Kidney (tissue), 14 donors: Measurements from ENCODE around the gene GPR17. TPM values are rescaled to one million over a fixed set of nuclear protein-coding genes. Genes with fewer than 3 reads are reported as not detected.

Experiments
- DNase-seq, 5 donors: peaks; one replicate each; pipeline ENCODE4 v3.0.0-alpha.2; 2013 to 2020
- FAIRE-seq: peaks from 2 replicates; lab custom pipeline; 2012; peaks lifted over from hg19 to GRCh38; lab: Jason Lieb, UNC
- H3K27ac ChIP-seq, 2 donors: one replicate each; pipeline ENCODE4 v1.7.0; 2013; ENCODE audit warnings: low read depth in 2 of 2, low read length in 2 of 2, inconsistent platforms in 1 of 2
- H3K27me3 ChIP-seq: one replicate; pipeline ENCODE4 v1.7.1; 2013; ENCODE audit warnings: low read length, inconsistent platforms; ENCODE audit not compliant: control insufficient read depth, insufficient read depth
- H3K36me3 ChIP-seq, 3 donors: one replicate each; pipeline versions ENCODE4 v1.7.0 to v1.7.1; 2013; ENCODE audit warnings: low read length in 3 of 3, control low read depth in 1 of 3, inconsistent platforms in 1 of 3; ENCODE audit not compliant: insufficient read depth in 3 of 3, control insufficient read depth in 2 of 3
- H3K4me1 ChIP-seq, 3 donors: one replicate each; pipeline versions ENCODE4 v1.7.0 to v1.7.1; 2013; ENCODE audit warnings: low read length in 3 of 3, inconsistent platforms in 1 of 3, low read depth in 1 of 3; ENCODE audit not compliant: control insufficient read depth in 2 of 3, insufficient read depth in 2 of 3
- H3K4me3 ChIP-seq, 3 donors: one replicate each; pipeline versions ENCODE4 v1.7.0 to v1.8.1; 2013; ENCODE audit warnings: low read length in 3 of 3, control low read depth in 1 of 3, inconsistent platforms in 1 of 3
- H3K9ac ChIP-seq, 3 donors: one replicate each; pipeline versions ENCODE4 v1.7.0 to v1.7.1; 2013; ENCODE audit warnings: low read length in 3 of 3, control low read depth in 1 of 3, inconsistent platforms in 1 of 3
- H3K9me3 ChIP-seq, 3 donors: one replicate each; pipeline versions ENCODE4 v1.7.0 to v1.7.1; 2013; ENCODE audit warnings: low read length in 3 of 3, control low read depth in 1 of 3, inconsistent platforms in 1 of 3; ENCODE audit not compliant: control insufficient read depth in 2 of 3, insufficient read depth in 1 of 3
- CTCF ChIP-seq: IDR thresholded peaks from 3 replicates; pipeline ENCODE4 v1.5.1; 2012; ENCODE audit warnings: mild to moderate bottlenecking, moderate library complexity, borderline replicate concordance; ENCODE audit not compliant: insufficient read depth; ENCODE audit errors: extremely low read depth
- intact Hi-C: fragments of 100-400 bp; cut with DNase I; formaldehyde crosslinking; loops from one replicate; pipeline ENCODE4 v1.11.1; 2022
- polyA plus RNA-seq: library from polyadenylated mRNA; stranded (reverse); fragments of 350-450 nt; fragmentation: Illumina TruSeq; extraction: RNeasy Lipid Tissue Mini Kit (QIAGEN cat#74804); gene quantifications from one replicate; pipeline ENCODE4 v1.2.3, GENCODE V29; 2014; ENCODE audit warnings: low read depth, low replicate concordance; ENCODE audit not compliant: insufficient read depth
- total RNA-seq: library from RNA; stranded (reverse); fragmentation: NEBNext Ultra II Directional; extraction: Animal tissue kit (Norgen Biotek cat#: 25700); gene quantifications from one replicate; pipeline ENCODE4 v1.2.1, GENCODE V29; 2021
- donor health status: control.
- donor health status: control.
- donor health status: control.
- donor health status: control.
- donor health status: control.
- donor health status: DM: yes; HTN: yes; CAD: no.
- donor health status: Normal renal cell carcinoma (clear cell type).

Gene GPR17
- total and polyA plus RNA-seq, 2 donors from 2014 or later, result 0.39 to 0.50 TPM

DNA sequence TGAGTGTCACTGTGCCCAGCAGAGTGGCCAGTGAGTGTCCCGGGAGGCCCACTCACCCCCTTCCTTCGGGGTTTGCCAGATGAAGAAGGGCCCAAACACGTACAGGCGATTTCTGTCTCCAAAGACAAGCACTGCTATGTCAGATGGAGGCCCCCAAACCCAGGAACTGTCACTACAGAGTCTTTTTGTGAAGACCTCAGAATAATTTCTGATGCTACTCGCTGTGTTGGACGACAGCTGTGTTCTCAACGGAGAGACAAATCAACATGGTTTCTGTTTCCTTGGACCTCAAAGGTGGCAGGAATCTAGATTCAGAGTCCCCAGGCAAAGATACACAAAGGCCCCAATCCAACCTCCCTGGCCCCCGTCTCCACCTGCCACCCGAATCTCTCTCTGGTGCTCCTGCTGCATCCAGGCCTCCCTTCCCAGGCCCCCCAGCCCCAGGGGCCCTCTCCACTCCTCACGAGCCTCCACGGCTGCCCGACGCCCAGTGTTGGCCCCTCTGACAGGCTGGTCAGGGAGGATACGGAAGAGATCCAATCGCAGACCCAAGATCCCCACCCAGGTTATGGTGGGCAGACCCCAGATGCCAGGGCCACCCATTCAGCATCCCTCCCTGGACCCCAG lies 2.4 kb upstream of the GPR17 start:
- no peak overlapping the region for H3K27ac ChIP-seq
- peaks cover 0 to 17% (median 0%) of the 10 kb centered on the region in 3 donors for H3K4me1 ChIP-seq
- peak in 1 of 5 donors; percentile 78 for DNase-seq
- no peak overlapping the region for H3K9ac ChIP-seq
- H3K36me3 ChIP-seq, result no peaks in the 10 kb centered on the region
- FAIRE-seq, result no peak
- no peak for TF ChIP-seq CTCF
- no peaks in the 10 kb centered on the region for H3K9me3 ChIP-seq
- H3K4me3 ChIP-seq, result no peak overlapping the region
- no peaks in the 10 kb centered on the region for H3K27me3 ChIP-seq
- intact Hi-C loops, result no loop called here

- H3K4me1 ChIP-seq, result peaks cover 0 to 20% (median 3%) of the 10 kb centered on the region in 3 donors
- no peaks in the 10 kb centered on the region for H3K9me3 ChIP-seq
- TF ChIP-seq CTCF, result no peak
- FAIRE-seq (no peak), DNase-seq (peak in 1 of 5 donors; percentile 59)
- intact Hi-C loops, result no loop called here
- no peaks in the 10 kb centered on the region for H3K27me3 ChIP-seq
- H3K36me3 ChIP-seq, result no peaks in the 10 kb centered on the region
- H3K27ac ChIP-seq, result no peak overlapping the region
- no peak overlapping the region for H3K9ac ChIP-seq
- no peak overlapping the region for H3K4me3 ChIP-seq
Measured at GRCh38 chr2:127644066-127645025, 1.6 kb upstream of the GPR17 start.

GRCh38 chr2:127645026-127645394 lies 943 bp upstream of the GPR17 start:
- no peaks in the 10 kb centered on the region for H3K9me3 ChIP-seq
- H3K36me3 ChIP-seq, result no peaks in the 10 kb centered on the region
- H3K4me3 ChIP-seq, result no peak overlapping the region
- no peak for TF ChIP-seq CTCF
- H3K4me1 ChIP-seq, result peaks cover 0 to 24% (median 6%) of the 10 kb centered on the region in 3 donors
- intact Hi-C loops, result no loop called here
- FAIRE-seq (no peak), DNase-seq (no peak)
- no peaks in the 10 kb centered on the region for H3K27me3 ChIP-seq
- H3K27ac ChIP-seq, result no peak overlapping the region
- H3K9ac ChIP-seq, result no peak overlapping the region
